ENCODE measurements around the gene CELF2.

Gene CELF2

DNA sequence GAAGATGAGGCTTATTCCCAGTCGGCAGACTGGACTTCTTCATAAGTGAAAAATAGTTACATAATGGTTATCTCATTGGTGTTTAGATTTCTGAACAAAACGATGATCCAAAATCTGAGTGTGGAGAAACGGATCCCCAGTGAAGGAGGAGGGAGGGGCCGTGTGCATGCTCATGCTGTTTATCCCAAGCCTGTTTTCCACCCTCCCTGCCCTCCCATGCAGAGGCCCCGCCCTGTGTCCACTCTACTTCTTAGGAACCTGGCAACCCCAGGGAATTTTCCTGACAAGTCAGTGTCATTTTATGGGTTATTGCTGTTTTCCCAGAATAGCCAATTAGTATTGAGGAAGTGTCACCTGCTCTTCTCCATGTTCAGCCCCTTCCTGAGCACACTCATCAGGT is 174.0 kb downstream of the CELF2 start:
- TF ChIP-seq TAF1 (IDR thresholded peaks at IDR 0.05; ENCODE audit: borderline replicate concordance, insufficient read depth, low read length) (no peak), FOXP2 (optimal IDR thresholded peaks at IDR 0.05; ENCODE audit: borderline replicate concordance, extremely low read depth, extremely low read length, insufficient read depth) (no peak), POLR2AphosphoS5 (IDR thresholded peaks at IDR 0.05; ENCODE audit: low read depth, low read length) (no peak), SIN3A (IDR thresholded peaks at IDR 0.05; ENCODE audit: borderline replicate concordance, insufficient read depth, low read length) (no peak)
- TF ChIP-seq, protein P1, sequence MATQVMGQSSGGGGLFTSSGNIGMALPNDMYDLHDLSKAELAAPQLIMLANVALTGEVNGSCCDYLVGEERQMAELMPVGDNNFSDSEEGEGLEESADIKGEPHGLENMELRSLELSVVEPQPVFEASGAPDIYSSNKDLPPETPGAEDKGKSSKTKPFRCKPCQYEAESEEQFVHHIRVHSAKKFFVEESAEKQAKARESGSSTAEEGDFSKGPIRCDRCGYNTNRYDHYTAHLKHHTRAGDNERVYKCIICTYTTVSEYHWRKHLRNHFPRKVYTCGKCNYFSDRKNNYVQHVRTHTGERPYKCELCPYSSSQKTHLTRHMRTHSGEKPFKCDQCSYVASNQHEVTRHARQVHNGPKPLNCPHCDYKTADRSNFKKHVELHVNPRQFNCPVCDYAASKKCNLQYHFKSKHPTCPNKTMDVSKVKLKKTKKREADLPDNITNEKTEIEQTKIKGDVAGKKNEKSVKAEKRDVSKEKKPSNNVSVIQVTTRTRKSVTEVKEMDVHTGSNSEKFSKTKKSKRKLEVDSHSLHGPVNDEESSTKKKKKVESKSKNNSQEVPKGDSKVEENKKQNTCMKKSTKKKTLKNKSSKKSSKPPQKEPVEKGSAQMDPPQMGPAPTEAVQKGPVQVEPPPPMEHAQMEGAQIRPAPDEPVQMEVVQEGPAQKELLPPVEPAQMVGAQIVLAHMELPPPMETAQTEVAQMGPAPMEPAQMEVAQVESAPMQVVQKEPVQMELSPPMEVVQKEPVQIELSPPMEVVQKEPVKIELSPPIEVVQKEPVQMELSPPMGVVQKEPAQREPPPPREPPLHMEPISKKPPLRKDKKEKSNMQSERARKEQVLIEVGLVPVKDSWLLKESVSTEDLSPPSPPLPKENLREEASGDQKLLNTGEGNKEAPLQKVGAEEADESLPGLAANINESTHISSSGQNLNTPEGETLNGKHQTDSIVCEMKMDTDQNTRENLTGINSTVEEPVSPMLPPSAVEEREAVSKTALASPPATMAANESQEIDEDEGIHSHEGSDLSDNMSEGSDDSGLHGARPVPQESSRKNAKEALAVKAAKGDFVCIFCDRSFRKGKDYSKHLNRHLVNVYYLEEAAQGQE (IDR thresholded peaks at IDR 0.05; ENCODE audit: insufficient read depth in 1 of 2, low read depth in 2 of 2, low read length in 2 of 2), result no peak

DNA sequence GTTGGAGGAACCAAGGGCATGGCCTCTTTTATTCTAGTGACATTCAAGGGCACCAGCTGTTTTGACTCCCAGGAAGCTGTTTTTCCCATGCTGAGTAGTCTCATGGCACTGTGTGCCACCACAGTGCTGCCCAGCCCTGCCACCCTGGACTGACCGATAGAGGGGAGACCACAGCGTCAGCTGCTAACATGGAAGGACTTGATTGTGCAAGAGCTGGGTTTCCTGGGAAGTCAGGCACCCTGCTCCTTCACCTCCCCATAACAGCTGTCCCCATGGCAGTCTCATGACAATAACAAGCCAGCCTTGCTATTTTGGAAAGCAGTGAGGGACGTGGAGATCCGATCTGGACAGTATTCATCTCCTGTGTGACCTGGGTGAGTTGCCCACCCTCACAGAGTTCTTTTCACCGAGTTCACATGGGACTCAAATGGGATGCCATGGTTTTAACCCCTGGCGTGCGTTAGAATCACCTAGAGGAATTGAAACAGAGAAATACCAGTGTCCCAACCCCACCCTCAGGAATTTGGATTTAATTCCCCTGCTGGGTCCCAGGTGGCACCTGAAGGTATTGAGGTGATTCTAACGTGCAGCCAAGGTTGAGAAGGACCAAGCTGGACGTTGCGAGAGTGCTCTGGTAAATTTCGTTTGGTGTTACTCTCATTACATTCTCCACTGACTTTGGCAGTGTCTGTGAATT is 174.8 kb downstream of the CELF2 start:
- TF ChIP-seq POLR2AphosphoS5 (IDR thresholded peaks at IDR 0.05; ENCODE audit: low read depth, low read length) (no peak), TAF1 (IDR thresholded peaks at IDR 0.05; ENCODE audit: borderline replicate concordance, insufficient read depth, low read length) (no peak), SIN3A (IDR thresholded peaks at IDR 0.05; ENCODE audit: borderline replicate concordance, insufficient read depth, low read length) (no peak), FOXP2 (optimal IDR thresholded peaks at IDR 0.05; ENCODE audit: borderline replicate concordance, extremely low read depth, extremely low read length, insufficient read depth) (no peak)
- TF ChIP-seq, protein P1 (IDR thresholded peaks at IDR 0.05; ENCODE audit: insufficient read depth in 1 of 2, low read depth in 2 of 2, low read length in 2 of 2), result no peak

DNA sequence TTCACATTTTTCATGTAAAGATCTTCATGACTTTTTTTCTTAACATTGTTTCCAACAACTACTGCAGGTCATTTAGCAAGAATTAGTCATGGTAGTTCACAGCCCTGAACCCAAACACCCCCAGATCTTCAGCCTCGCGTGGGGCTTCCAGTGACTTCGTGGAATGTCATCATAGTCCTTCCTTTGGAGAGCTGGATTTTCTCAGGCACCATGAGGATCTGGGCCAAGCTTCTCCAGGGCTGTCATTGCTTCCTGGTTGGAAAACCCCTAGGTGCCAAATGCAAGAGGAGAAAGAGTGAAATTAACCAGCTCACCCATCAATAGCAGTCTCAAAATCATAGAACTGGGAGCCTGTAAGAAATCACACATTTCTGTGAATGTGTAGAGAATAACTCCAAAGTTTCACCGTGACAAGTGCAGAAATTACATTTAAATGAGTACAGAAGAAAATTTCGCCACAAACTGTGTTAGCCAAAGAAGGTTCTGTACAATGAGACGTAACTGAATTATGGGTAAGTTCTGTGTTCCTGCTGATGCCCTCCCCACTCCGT is 175.4 kb downstream of the CELF2 start:
- TF ChIP-seq TAF1 (IDR thresholded peaks at IDR 0.05; ENCODE audit: borderline replicate concordance, insufficient read depth, low read length), result no peak
- TF ChIP-seq POLR2AphosphoS5 (IDR thresholded peaks at IDR 0.05; ENCODE audit: low read depth, low read length), result no peak
- TF ChIP-seq, protein P1 (IDR thresholded peaks at IDR 0.05; ENCODE audit: insufficient read depth in 1 of 2, low read depth in 2 of 2, low read length in 2 of 2), result no peak

DNA sequence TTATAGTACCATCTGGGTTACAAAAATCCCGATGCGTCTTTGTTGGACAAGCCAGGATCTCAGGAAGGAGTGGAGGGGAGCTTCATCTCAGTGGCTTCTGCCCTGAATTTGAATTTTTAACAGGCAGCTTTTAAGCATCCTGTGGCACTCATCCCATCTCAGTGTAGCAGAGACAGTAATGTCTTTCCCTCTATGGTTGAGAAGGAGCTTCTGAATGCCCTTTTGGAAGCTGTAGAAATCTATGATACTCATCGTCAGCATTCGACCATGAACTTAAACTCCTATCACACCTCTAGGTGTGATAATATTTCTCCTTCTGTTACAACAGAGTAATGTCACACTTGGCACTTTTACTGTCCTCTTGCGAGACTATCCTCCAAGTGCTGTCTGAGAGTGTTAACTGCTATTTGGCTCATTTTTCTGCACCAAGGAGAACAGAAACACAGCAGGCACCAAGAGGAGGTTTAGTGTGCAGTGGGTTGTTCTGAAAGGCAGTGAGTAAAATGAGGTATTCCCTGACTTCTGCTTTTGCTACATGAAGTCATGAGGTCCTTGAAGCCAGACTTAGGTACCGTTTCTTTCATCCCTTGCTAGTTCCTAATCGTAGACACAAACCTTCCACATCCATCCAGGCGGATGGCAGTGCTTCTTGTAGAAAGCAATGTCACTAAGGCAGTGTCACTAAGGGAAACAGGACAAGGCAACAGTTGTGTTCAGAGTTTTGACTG is 177.4 kb downstream of the CELF2 start:
- TF ChIP-seq, protein P1 (IDR thresholded peaks at IDR 0.05; ENCODE audit: insufficient read depth in 1 of 2, low read depth in 2 of 2, low read length in 2 of 2), result no peak
- no peak for TF ChIP-seq FOXP2 (optimal IDR thresholded peaks at IDR 0.05; ENCODE audit: borderline replicate concordance, extremely low read depth, extremely low read length, insufficient read depth)
- no peak for TF ChIP-seq POLR2AphosphoS5 (IDR thresholded peaks at IDR 0.05; ENCODE audit: low read depth, low read length)
- TF ChIP-seq TAF1 (IDR thresholded peaks at IDR 0.05; ENCODE audit: borderline replicate concordance, insufficient read depth, low read length), result no peak
- TF ChIP-seq SIN3A (IDR thresholded peaks at IDR 0.05; ENCODE audit: borderline replicate concordance, insufficient read depth, low read length), result no peak

All from PFSK-1 (cell line).